NCI-H146 treated with DMSO at 0.1 percent for 48 hours (cell line): ENCODE measurements around the gene CFAP299.

ENCODE experiments used
- DNase-seq: peaks from one replicate; lab custom pipeline; 2025; ENCODE audit not compliant: unreplicated experiment; lab: John Stamatoyannopoulos, UW

CFAP299 gene

GRCh38 chr4:80495865-80496264 lies 160.3 kb downstream of the CFAP299 start:
- DNase-seq: no peak

- DNase-seq: no peak
Observed at GRCh38 chr4:80498725-80499124, 163.2 kb downstream of the CFAP299 start.

GRCh38 chr4:80500613-80501012 lies 165.1 kb downstream of the CFAP299 start:
- DNase-seq: no peak

GRCh38 chr4:80507077-80507476 lies 171.5 kb downstream of the CFAP299 start:
- no peak for DNase-seq

GRCh38 chr4:80507507-80507906 lies 172.0 kb downstream of the CFAP299 start:
- DNase-seq: peak; percentile 27

GRCh38 chr4:80515496-80515895 lies 180.0 kb downstream of the CFAP299 start:
- no peak for DNase-seq

- DNase-seq: no peak
Observed at GRCh38 chr4:80521438-80521837, 185.9 kb downstream of the CFAP299 start.

- no peak for DNase-seq
Observed at GRCh38 chr4:80526697-80527096, 191.2 kb downstream of the CFAP299 start.

- DNase-seq: no peak
Observed at GRCh38 chr4:80529026-80529425, 193.5 kb downstream of the CFAP299 start.

GRCh38 chr4:80532674-80533333 lies 197.3 kb downstream of the CFAP299 start:
- DNase-seq: peak; percentile 81

- peak; percentile 19 for DNase-seq
Observed at GRCh38 chr4:80535551-80535950, 200.0 kb downstream of the CFAP299 start.

- no peak for DNase-seq
Observed at GRCh38 chr4:80538276-80538926, 202.9 kb downstream of the CFAP299 start.

- no peak for DNase-seq
Observed at GRCh38 chr4:80539190-80539589, 203.7 kb downstream of the CFAP299 start.

GRCh38 chr4:80540349-80540748 lies 204.8 kb downstream of the CFAP299 start:
- no peak for DNase-seq

- no peak for DNase-seq
Observed at GRCh38 chr4:80540785-80541469, 205.4 kb downstream of the CFAP299 start.

GRCh38 chr4:80542747-80543146 lies 207.2 kb downstream of the CFAP299 start:
- no peak for DNase-seq

- DNase-seq: no peak
Observed at GRCh38 chr4:80560337-80560736, 224.8 kb downstream of the CFAP299 start.

- DNase-seq: peak; percentile 94
Observed at GRCh38 chr4:80566203-80566872, 230.8 kb downstream of the CFAP299 start.

- peak; percentile 3 for DNase-seq
Observed at GRCh38 chr4:80568891-80569290, 233.4 kb downstream of the CFAP299 start.

- DNase-seq: no peak
Observed at GRCh38 chr4:80576796-80577195, 241.3 kb downstream of the CFAP299 start.

- DNase-seq: no peak
Observed at GRCh38 chr4:80578001-80578400, 242.5 kb downstream of the CFAP299 start.

- peak; percentile 12 for DNase-seq
Observed at GRCh38 chr4:80585542-80585941, 250.0 kb downstream of the CFAP299 start.
